Neural cell (in vitro differentiated cells): Measurements from ENCODE around the gene ATXN1L. TPM values are rescaled to one million over a fixed set of nuclear protein-coding genes. Genes with fewer than 3 reads are reported as not detected.

Experiments
- H2AFZ ChIP-seq: fragments of 200-600, 300-800 bp; sonication (generic), shearing (Covaris generic); 2 replicates; pipeline ENCODE4 v1.6.0; 2014; ENCODE audit warnings: low read depth, mild to moderate bottlenecking, antibody characterized with exemption, low read length, moderate library complexity
- H3F3A ChIP-seq: fragments of 200-600 bp; shearing (Covaris generic); 2 replicates; pipeline ENCODE4 v1.6.1; 2016; ENCODE audit warnings: mild to moderate bottlenecking, moderate library complexity, mixed read lengths, antibody characterized with exemption, low read length; ENCODE audit not compliant: insufficient read depth, poor library complexity, severe bottlenecking
- H3K27ac ChIP-seq: fragments of 200-600, 300-800 bp; sonication (generic), shearing (Covaris generic); 2 replicates; pipeline ENCODE4 v1.5.1; 2014; ENCODE audit warnings: mild to moderate bottlenecking, low read length, moderate library complexity
- H3K27me3 ChIP-seq: fragments of 300-800, 200-600 bp; sonication (generic), shearing (Covaris generic); 2 replicates; pipeline ENCODE4 v1.6.0; 2014; ENCODE audit warnings: mild to moderate bottlenecking, low read depth, low read length, moderate library complexity; ENCODE audit not compliant: insufficient read depth
- H3K36me3 ChIP-seq: fragments of 300-800, 200-600 bp; sonication (generic), shearing (Covaris generic); 2 replicates; pipeline ENCODE4 v1.5.1; 2014; ENCODE audit warnings: mild to moderate bottlenecking, antibody characterized with exemption, low read length, moderate library complexity; ENCODE audit not compliant: insufficient read depth
- H3K4me2 ChIP-seq: fragments of 300-800, 200-600 bp; sonication (generic), shearing (Covaris generic); 2 replicates; pipeline ENCODE4 v1.6.0; 2014; ENCODE audit warnings: mild to moderate bottlenecking, low read length
- H3K4me3 ChIP-seq: fragments of 300-800, 200-600 bp; sonication (generic), shearing (Covaris generic); 2 replicates; pipeline ENCODE4 v1.5.1; 2014; ENCODE audit warnings: mild to moderate bottlenecking, low read length, moderate library complexity
- H3K79me2 ChIP-seq: fragments of 200-600 bp; shearing (Covaris generic); replicated peaks from 2 replicates; pipeline ENCODE4 v1.6.0; 2014; ENCODE audit warnings: mild to moderate bottlenecking, low read length, moderate library complexity; ENCODE audit not compliant: insufficient read depth
- H3K9ac ChIP-seq: fragments of 300-800, 200-600 bp; sonication (generic), shearing (Covaris generic); 2 replicates; pipeline ENCODE4 v1.6.1; 2016; ENCODE audit warnings: mild to moderate bottlenecking, low read length, mixed read lengths
- H3K9me2 ChIP-seq: fragments of 200-600 bp; shearing (Covaris generic); 2 replicates; pipeline ENCODE4 v1.6.1; 2016; ENCODE audit warnings: mild to moderate bottlenecking, low read length, mixed read lengths; ENCODE audit not compliant: insufficient read depth
- H3K9me3 ChIP-seq: fragments of 200-600, 300-800 bp; sonication (generic), shearing (Covaris generic); 2 replicates; pipeline ENCODE4 v1.6.1; 2016; ENCODE audit warnings: mild to moderate bottlenecking, mixed run types, low read length, moderate library complexity, mixed read lengths
- H4K20me1 ChIP-seq: fragments of 200-600 bp; shearing (Covaris generic); 2 replicates; pipeline ENCODE4 v1.6.1; 2016; ENCODE audit warnings: mild to moderate bottlenecking, mixed run types; ENCODE audit not compliant: insufficient read depth
- EP300 ChIP-seq: fragments of 450-650 bp; conservative IDR thresholded peaks from 2 replicates; pipeline ENCODE4 v1.6.1; 2014; ENCODE audit warnings: antibody characterized with exemption, mild to moderate bottlenecking, moderate library complexity; ENCODE audit not compliant: poor library complexity, severe bottlenecking
- EZH2 ChIP-seq: fragments of 200-600, 300-800 bp; shearing (Covaris generic), sonication (generic); IDR thresholded peaks from 2 replicates; pipeline ENCODE4 v1.6.1; 2014; ENCODE audit warnings: antibody characterized with exemption, low read length, borderline replicate concordance, mild to moderate bottlenecking; ENCODE audit not compliant: insufficient read depth, poor library complexity, severe bottlenecking
- MXI1 ChIP-seq: fragments of 450-650 bp; conservative IDR thresholded peaks from 2 replicates; pipeline ENCODE4 v1.6.1; 2014; ENCODE audit warnings: antibody characterized with exemption, mild to moderate bottlenecking; ENCODE audit not compliant: poor library complexity, severe bottlenecking
- POLR2AphosphoS5 ChIP-seq: IDR thresholded peaks from 2 replicates; pipeline ENCODE4 v1.6.1; 2012
- RAD21 ChIP-seq: fragments of 450-650 bp; conservative IDR thresholded peaks from 2 replicates; pipeline ENCODE4 v1.6.1; 2014; ENCODE audit warnings: antibody characterized with exemption, mild to moderate bottlenecking, moderate library complexity
- SMC3 ChIP-seq: fragments of 450-650 bp; conservative IDR thresholded peaks from 2 replicates; pipeline ENCODE4 v1.6.1; 2014; ENCODE audit warnings: antibody characterized with exemption, mild to moderate bottlenecking, moderate library complexity; ENCODE audit not compliant: poor library complexity
- TAF1 ChIP-seq: IDR thresholded peaks from 2 replicates; pipeline ENCODE4 v1.6.1; 2012; ENCODE audit warnings: low read depth
- polyA plus RNA-seq: library from polyadenylated mRNA; depleted of rRNA; stranded (reverse); fragments of >200 nt; gene quantifications from 2 replicates; pipeline ENCODE4 v1.2.3, GENCODE V29; 2014
- TF ChIP-seq, protein P1 (sequence below): IDR thresholded peaks from 2 replicates; pipeline ENCODE4 v1.6.1; 2012; ENCODE audit warnings: borderline replicate concordance
- TF ChIP-seq, protein P2 (sequence below): fragments of 450-650 bp; IDR thresholded peaks from 2 replicates; pipeline ENCODE4 v1.5.1; 2014; ENCODE audit warnings: antibody characterized with exemption, mild to moderate bottlenecking, moderate library complexity; ENCODE audit not compliant: poor library complexity, severe bottlenecking

Gene ATXN1L
- polyA plus RNA-seq, 1 donor from 2014 or later = 9.5 TPM

DNA sequence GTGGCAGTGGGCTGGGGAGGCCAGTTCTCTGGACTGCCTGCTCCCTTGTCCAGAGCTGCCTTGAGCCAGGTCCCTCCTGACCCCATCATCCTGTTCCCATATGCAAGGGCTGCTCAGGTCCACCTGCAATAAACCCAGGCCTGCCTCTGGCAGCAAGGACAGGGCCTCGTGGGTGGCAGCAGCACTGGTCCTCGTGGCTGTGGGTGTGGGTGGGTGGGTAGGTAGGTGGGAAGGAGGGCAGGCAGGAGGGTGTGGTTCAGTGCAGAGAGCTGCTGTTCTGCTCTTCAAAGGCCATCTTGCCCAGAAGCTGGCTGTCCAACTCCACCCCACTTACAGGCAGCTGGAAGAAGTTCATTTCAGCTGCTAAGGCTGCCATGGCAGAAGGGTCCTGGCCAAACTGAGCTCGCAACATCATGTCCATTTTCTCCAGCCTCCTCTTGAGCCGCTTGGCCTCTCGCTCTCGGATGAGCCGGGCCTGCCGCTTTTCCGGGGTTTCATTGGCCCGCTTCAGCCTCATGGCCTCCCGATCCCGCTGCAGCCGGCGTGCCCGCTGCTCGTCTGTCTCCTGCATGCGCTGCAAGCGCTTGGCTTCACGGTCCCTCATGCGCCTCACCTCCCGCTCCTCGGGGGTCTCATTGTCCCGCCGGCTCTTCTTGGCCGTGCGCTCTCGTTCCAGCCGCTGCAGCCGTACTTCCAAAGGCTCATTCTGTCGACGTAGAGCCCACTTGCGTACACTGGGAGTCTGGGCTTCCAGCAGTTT, 14.2 kb downstream of the ATXN1L start:
- no peak overlapping the region for H3K4me2 ChIP-seq
- no peak overlapping the region for H2AFZ ChIP-seq
- no peaks in the 10 kb centered on the region for H3K9me3 ChIP-seq
- no peaks in the 10 kb centered on the region for H4K20me1 ChIP-seq
- H3K9ac ChIP-seq = no peak overlapping the region
- no peak overlapping the region for H3K27ac ChIP-seq
- no peaks in the 10 kb centered on the region for H3F3A ChIP-seq
- no peaks in the 10 kb centered on the region for H3K27me3 ChIP-seq
- H3K9me2 ChIP-seq = no peaks in the 10 kb centered on the region
- no peaks in the 10 kb centered on the region for H3K36me3 ChIP-seq
- no peak overlapping the region for H3K4me3 ChIP-seq
- TF ChIP-seq SMC3 (no peak), MXI1 (no peak), EZH2 (no peak), EP300 (no peak), RAD21 (no peak), POLR2AphosphoS5 (no peak), TAF1 (no peak)
- TF ChIP-seq, protein P1, sequence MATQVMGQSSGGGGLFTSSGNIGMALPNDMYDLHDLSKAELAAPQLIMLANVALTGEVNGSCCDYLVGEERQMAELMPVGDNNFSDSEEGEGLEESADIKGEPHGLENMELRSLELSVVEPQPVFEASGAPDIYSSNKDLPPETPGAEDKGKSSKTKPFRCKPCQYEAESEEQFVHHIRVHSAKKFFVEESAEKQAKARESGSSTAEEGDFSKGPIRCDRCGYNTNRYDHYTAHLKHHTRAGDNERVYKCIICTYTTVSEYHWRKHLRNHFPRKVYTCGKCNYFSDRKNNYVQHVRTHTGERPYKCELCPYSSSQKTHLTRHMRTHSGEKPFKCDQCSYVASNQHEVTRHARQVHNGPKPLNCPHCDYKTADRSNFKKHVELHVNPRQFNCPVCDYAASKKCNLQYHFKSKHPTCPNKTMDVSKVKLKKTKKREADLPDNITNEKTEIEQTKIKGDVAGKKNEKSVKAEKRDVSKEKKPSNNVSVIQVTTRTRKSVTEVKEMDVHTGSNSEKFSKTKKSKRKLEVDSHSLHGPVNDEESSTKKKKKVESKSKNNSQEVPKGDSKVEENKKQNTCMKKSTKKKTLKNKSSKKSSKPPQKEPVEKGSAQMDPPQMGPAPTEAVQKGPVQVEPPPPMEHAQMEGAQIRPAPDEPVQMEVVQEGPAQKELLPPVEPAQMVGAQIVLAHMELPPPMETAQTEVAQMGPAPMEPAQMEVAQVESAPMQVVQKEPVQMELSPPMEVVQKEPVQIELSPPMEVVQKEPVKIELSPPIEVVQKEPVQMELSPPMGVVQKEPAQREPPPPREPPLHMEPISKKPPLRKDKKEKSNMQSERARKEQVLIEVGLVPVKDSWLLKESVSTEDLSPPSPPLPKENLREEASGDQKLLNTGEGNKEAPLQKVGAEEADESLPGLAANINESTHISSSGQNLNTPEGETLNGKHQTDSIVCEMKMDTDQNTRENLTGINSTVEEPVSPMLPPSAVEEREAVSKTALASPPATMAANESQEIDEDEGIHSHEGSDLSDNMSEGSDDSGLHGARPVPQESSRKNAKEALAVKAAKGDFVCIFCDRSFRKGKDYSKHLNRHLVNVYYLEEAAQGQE = no peak
- TF ChIP-seq, protein P2, sequence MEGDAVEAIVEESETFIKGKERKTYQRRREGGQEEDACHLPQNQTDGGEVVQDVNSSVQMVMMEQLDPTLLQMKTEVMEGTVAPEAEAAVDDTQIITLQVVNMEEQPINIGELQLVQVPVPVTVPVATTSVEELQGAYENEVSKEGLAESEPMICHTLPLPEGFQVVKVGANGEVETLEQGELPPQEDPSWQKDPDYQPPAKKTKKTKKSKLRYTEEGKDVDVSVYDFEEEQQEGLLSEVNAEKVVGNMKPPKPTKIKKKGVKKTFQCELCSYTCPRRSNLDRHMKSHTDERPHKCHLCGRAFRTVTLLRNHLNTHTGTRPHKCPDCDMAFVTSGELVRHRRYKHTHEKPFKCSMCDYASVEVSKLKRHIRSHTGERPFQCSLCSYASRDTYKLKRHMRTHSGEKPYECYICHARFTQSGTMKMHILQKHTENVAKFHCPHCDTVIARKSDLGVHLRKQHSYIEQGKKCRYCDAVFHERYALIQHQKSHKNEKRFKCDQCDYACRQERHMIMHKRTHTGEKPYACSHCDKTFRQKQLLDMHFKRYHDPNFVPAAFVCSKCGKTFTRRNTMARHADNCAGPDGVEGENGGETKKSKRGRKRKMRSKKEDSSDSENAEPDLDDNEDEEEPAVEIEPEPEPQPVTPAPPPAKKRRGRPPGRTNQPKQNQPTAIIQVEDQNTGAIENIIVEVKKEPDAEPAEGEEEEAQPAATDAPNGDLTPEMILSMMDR = no peak
- H3K79me2 ChIP-seq = no peaks in the 10 kb centered on the region

DNA sequence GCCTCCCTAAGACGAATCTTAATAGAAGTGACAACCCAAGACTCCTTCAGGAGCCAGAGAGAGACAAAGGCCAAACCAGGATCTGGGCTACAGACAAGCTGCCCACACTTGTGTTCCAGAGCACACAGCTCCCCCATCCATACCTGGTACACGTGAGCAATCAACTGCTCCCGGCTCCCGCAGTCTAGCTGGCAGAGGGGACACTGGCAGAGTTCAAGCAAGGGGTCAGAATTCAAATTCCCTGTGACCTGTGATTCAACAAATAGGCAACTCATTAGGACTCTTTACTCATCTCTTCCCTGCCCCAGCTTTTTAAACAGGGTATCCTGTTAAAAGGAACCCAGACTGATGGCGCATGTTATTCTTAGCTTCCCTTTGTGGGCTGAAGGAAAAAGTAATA, 18.2 kb downstream of the ATXN1L start:
- Histone ChIP-seq H3K9me3 (no peaks in the 10 kb centered on the region), H3K9ac (no peak overlapping the region), H3K9me2 (no peaks in the 10 kb centered on the region), H3K27ac (no peak overlapping the region), H3K4me3 (no peak overlapping the region), H3K27me3 (no peaks in the 10 kb centered on the region), H3K4me2 (no peak overlapping the region), H3K79me2 (peaks cover 11% of the 10 kb centered on the region), H3F3A (no peaks in the 10 kb centered on the region), H4K20me1 (peaks cover 3% of the 10 kb centered on the region), H3K36me3 (no peaks in the 10 kb centered on the region), H2AFZ (no peak overlapping the region)
- no peak for TF ChIP-seq RAD21
- no peak for TF ChIP-seq TAF1
- TF ChIP-seq POLR2AphosphoS5 = no peak
- TF ChIP-seq, protein P2 = no peak
- no peak for TF ChIP-seq EZH2
- no peak for TF ChIP-seq MXI1
- TF ChIP-seq EP300 = no peak
- TF ChIP-seq, protein P1 = no peak
- no peak for TF ChIP-seq SMC3
